Activated naive CD8-positive, alpha-beta T cell treated with anti-CD3 and anti-CD28 coated beads for 36 hours (primary cell): ENCODE results near the gene AK9. TPM values are rescaled to one million over a fixed set of nuclear protein-coding genes. Genes with fewer than 3 reads are reported as not detected.
"Not testable (repeated sequence)": the region's sequence is repeated elsewhere in the genome, so short reads cannot be mapped to it uniquely, and the experiment has no call there.

Experiments used
- DNase-seq: peaks from one replicate; pipeline ENCODE4 v3.0.0; 2021
- H3K27ac Mint-ChIP-seq: one replicate; pipeline ENCODE4 v1.8.0; 2022; ENCODE audit warnings: mild to moderate bottlenecking, moderate library complexity, mixed read lengths
- H3K27me3 Mint-ChIP-seq: one replicate; pipeline ENCODE4 v1.8.0; 2022; ENCODE audit warnings: mild to moderate bottlenecking, mixed read lengths
- H3K36me3 Mint-ChIP-seq: one replicate; pipeline ENCODE4 v1.8.0; 2021; ENCODE audit warnings: mild to moderate bottlenecking, mixed read lengths
- H3K4me1 Mint-ChIP-seq: one replicate; pipeline ENCODE4 v1.8.0; 2021; ENCODE audit warnings: mixed read lengths
- H3K4me3 Mint-ChIP-seq: one replicate; pipeline ENCODE4 v1.8.0; 2022; ENCODE audit warnings: mild to moderate bottlenecking, moderate library complexity, mixed read lengths
- H3K9me3 Mint-ChIP-seq: one replicate; pipeline ENCODE4 v1.8.0; 2022; ENCODE audit warnings: mixed read lengths
- total RNA-seq, 2 experiments: library from RNA; stranded (reverse); gene quantifications; one replicate each; pipeline ENCODE4 v1.2.3, GENCODE V29; 2021

The AK9 gene
- total RNA-seq, 2 experiments from 2014 or later, result 3.1 to 3.9 TPM

GRCh38 chr6:109612268-109612667 is 78.7 kb downstream of the AK9 start:
- H3K27ac Mint-ChIP-seq, result no peak overlapping the region
- DNase-seq, result no peak
- no peaks in the 10 kb centered on the region for H3K27me3 Mint-ChIP-seq

GRCh38 chr6:109611502-109611901 is 79.5 kb downstream of the AK9 start:
- peaks cover 3% of the 10 kb centered on the region for H3K9me3 Mint-ChIP-seq
- peaks cover 19% of the 10 kb centered on the region for H3K36me3 Mint-ChIP-seq
- H3K27me3 Mint-ChIP-seq, result no peaks in the 10 kb centered on the region
- no peak overlapping the region for H3K27ac Mint-ChIP-seq
- H3K4me1 Mint-ChIP-seq, result peaks cover 6% of the 10 kb centered on the region
- H3K4me3 Mint-ChIP-seq, result no peak overlapping the region
- no peak for DNase-seq

More at GRCh38 chr6:109612268-109612667, 78.7 kb downstream of the AK9 start:
- peaks cover 3% of the 10 kb centered on the region for H3K9me3 Mint-ChIP-seq
- H3K4me3 Mint-ChIP-seq, result no peak overlapping the region
- peaks cover 6% of the 10 kb centered on the region for H3K4me1 Mint-ChIP-seq
- H3K36me3 Mint-ChIP-seq, result peaks cover 19% of the 10 kb centered on the region

GRCh38 chr6:109610590-109610989 is 80.4 kb downstream of the AK9 start:
- H3K4me1 Mint-ChIP-seq, result peaks cover 6% of the 10 kb centered on the region
- H3K9me3 Mint-ChIP-seq, result peaks cover 3% of the 10 kb centered on the region
- no peak overlapping the region for H3K4me3 Mint-ChIP-seq
- no peak overlapping the region for H3K27ac Mint-ChIP-seq
- DNase-seq, result no peak
- H3K27me3 Mint-ChIP-seq, result no peaks in the 10 kb centered on the region
- H3K36me3 Mint-ChIP-seq, result peaks cover 20% of the 10 kb centered on the region

- Mint-ChIP-seq H3K36me3 (peaks cover 20% of the 10 kb centered on the region), H3K27me3 (no peaks in the 10 kb centered on the region), H3K4me3 (no peak overlapping the region), H3K9me3 (peaks cover 3% of the 10 kb centered on the region), H3K4me1 (peaks cover 6% of the 10 kb centered on the region), H3K27ac (no peak overlapping the region)
- DNase-seq, result no peak
Measured at GRCh38 chr6:109609737-109610136, 81.3 kb downstream of the AK9 start.

GRCh38 chr6:109606359-109606758 is 84.6 kb downstream of the AK9 start:
- peaks cover 6% of the 10 kb centered on the region for H3K4me1 Mint-ChIP-seq
- H3K27me3 Mint-ChIP-seq, result no peaks in the 10 kb centered on the region
- peaks cover 27% of the 10 kb centered on the region for H3K36me3 Mint-ChIP-seq
- no peak for DNase-seq
- H3K4me3 Mint-ChIP-seq, result no peak overlapping the region
- H3K9me3 Mint-ChIP-seq, result peaks cover 9% of the 10 kb centered on the region
- no peak overlapping the region for H3K27ac Mint-ChIP-seq

- DNase-seq, result no peak
- H3K27ac Mint-ChIP-seq, result no peak overlapping the region
- H3K4me1 Mint-ChIP-seq, result peaks cover under 1% of the 10 kb centered on the region
- H3K4me3 Mint-ChIP-seq, result no peak overlapping the region
- H3K36me3 Mint-ChIP-seq, result peaks cover 11% of the 10 kb centered on the region
- no peaks in the 10 kb centered on the region for H3K27me3 Mint-ChIP-seq
- H3K9me3 Mint-ChIP-seq, result peaks cover 14% of the 10 kb centered on the region
Measured at GRCh38 chr6:109595998-109596397, 95.0 kb downstream of the AK9 start.

- H3K27me3 Mint-ChIP-seq, result no peaks in the 10 kb centered on the region
- peaks cover 12% of the 10 kb centered on the region for H3K36me3 Mint-ChIP-seq
- peaks cover 3% of the 10 kb centered on the region for H3K9me3 Mint-ChIP-seq
- H3K27ac Mint-ChIP-seq, result no peak overlapping the region
- DNase-seq, result no peak
- no peak overlapping the region for H3K4me3 Mint-ChIP-seq
- no peaks in the 10 kb centered on the region for H3K4me1 Mint-ChIP-seq
Measured at GRCh38 chr6:109580519-109580918, 110.5 kb downstream of the AK9 start.

GRCh38 chr6:109579361-109579760 is 111.6 kb downstream of the AK9 start:
- H3K4me1 Mint-ChIP-seq, result no peaks in the 10 kb centered on the region
- no peak overlapping the region for H3K4me3 Mint-ChIP-seq

GRCh38 chr6:109569901-109570300 is 121.1 kb downstream of the AK9 start:
- not testable (repeated sequence) for DNase-seq, H3K4me3 Mint-ChIP-seq, H3K27ac Mint-ChIP-seq, H3K9me3 Mint-ChIP-seq, H3K4me1 Mint-ChIP-seq, H3K27me3 Mint-ChIP-seq
- peaks cover 11% of the 10 kb centered on the region for H3K36me3 Mint-ChIP-seq

More at GRCh38 chr6:109579361-109579760, 111.6 kb downstream of the AK9 start:
- DNase-seq, result no peak
- peaks cover 3% of the 10 kb centered on the region for H3K9me3 Mint-ChIP-seq
- no peaks in the 10 kb centered on the region for H3K27me3 Mint-ChIP-seq
- peaks cover 12% of the 10 kb centered on the region for H3K36me3 Mint-ChIP-seq
- H3K27ac Mint-ChIP-seq, result no peak overlapping the region

GRCh38 chr6:109561844-109562243 is 129.2 kb downstream of the AK9 start:
- DNase-seq, result no peak
- H3K27ac Mint-ChIP-seq, result no peak overlapping the region
- no peaks in the 10 kb centered on the region for H3K27me3 Mint-ChIP-seq
- H3K4me3 Mint-ChIP-seq, result no peak overlapping the region
- H3K36me3 Mint-ChIP-seq, result peaks cover 17% of the 10 kb centered on the region
- peaks cover 8% of the 10 kb centered on the region for H3K9me3 Mint-ChIP-seq
- no peaks in the 10 kb centered on the region for H3K4me1 Mint-ChIP-seq

GRCh38 chr6:109531446-109531845 is 159.6 kb downstream of the AK9 start:
- no peak for DNase-seq
- Mint-ChIP-seq H3K9me3 (no peaks in the 10 kb centered on the region), H3K27me3 (no peaks in the 10 kb centered on the region), H3K27ac (no peak overlapping the region), H3K36me3 (no peaks in the 10 kb centered on the region), H3K4me1 (peaks cover 3% of the 10 kb centered on the region), H3K4me3 (no peak overlapping the region)

- peaks cover 3% of the 10 kb centered on the region for H3K36me3 Mint-ChIP-seq
- DNase-seq, result no peak
Measured at GRCh38 chr6:109527989-109528388, 163.0 kb downstream of the AK9 start.

GRCh38 chr6:109526905-109527628 is 163.9 kb downstream of the AK9 start:
- Mint-ChIP-seq H3K27me3 (no peaks in the 10 kb centered on the region), H3K4me1 (peaks cover 3% of the 10 kb centered on the region), H3K4me3 (no peak overlapping the region), H3K27ac (peak overlapping the region; percentile 64), H3K9me3 (peaks cover 3% of the 10 kb centered on the region), H3K36me3 (peaks cover 3% of the 10 kb centered on the region)
- peak; percentile 30 for DNase-seq

More at GRCh38 chr6:109527989-109528388, 163.0 kb downstream of the AK9 start:
- Mint-ChIP-seq H3K9me3 (peaks cover 3% of the 10 kb centered on the region), H3K4me1 (peaks cover 3% of the 10 kb centered on the region), H3K27ac (no peak overlapping the region), H3K4me3 (no peak overlapping the region), H3K27me3 (no peaks in the 10 kb centered on the region)

- Mint-ChIP-seq H3K27me3 (no peaks in the 10 kb centered on the region), H3K9me3 (peaks cover 3% of the 10 kb centered on the region), H3K27ac (no peak overlapping the region), H3K4me1 (peaks cover 3% of the 10 kb centered on the region), H3K36me3 (peaks cover 3% of the 10 kb centered on the region), H3K4me3 (no peak overlapping the region)
- DNase-seq, result no peak
Measured at GRCh38 chr6:109524129-109524528, 166.9 kb downstream of the AK9 start.

GRCh38 chr6:109523478-109523877 is 167.5 kb downstream of the AK9 start:
- Mint-ChIP-seq H3K9me3 (peaks cover 3% of the 10 kb centered on the region), H3K36me3 (peaks cover 3% of the 10 kb centered on the region), H3K4me3 (no peak overlapping the region), H3K4me1 (peaks cover 3% of the 10 kb centered on the region), H3K27me3 (no peaks in the 10 kb centered on the region), H3K27ac (no peak overlapping the region)
- no peak for DNase-seq

GRCh38 chr6:109521080-109521479 is 169.9 kb downstream of the AK9 start:
- Mint-ChIP-seq H3K4me3 (no peak overlapping the region), H3K36me3 (peaks cover 6% of the 10 kb centered on the region), H3K4me1 (peaks cover 10% of the 10 kb centered on the region), H3K27ac (no peak overlapping the region), H3K27me3 (no peaks in the 10 kb centered on the region), H3K9me3 (peaks cover 3% of the 10 kb centered on the region)
- no peak for DNase-seq
